ENCODE measurements around the gene MRPL33. TPM values are rescaled to one million over a fixed set of nuclear protein-coding genes. Genes with fewer than 3 reads are reported as not detected.

MRPL33 gene
- total RNA-seq, 1 donor from 2014 or later: 56.4 TPM

DNA sequence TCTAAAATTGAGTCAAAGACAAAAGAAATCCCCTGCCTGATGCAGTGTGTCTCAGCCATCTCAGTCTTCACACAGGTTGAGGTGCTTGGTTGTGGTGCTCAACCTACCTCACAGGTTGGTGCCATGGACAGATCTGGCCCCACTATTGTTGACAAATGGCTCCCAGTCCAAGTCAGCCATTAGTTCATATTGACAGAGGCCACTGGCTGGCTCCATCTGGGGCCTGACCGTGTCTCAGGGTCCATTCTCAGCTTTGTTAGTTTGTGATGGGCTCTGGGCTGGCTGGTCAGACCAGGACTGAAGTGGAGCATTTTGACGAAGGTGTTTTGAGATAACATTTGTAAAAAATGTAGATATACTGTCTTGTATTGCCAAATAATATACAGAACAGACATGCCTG, 36.9 kb downstream of the MRPL33 start:
- DNase-seq (ENCODE audit: low read depth in 2 of 2): no peak

- no peak for DNase-seq (ENCODE audit: low read depth in 2 of 2)
Observed at GRCh38 chr2:27808984-27809383, 37.5 kb downstream of the MRPL33 start.

DNA sequence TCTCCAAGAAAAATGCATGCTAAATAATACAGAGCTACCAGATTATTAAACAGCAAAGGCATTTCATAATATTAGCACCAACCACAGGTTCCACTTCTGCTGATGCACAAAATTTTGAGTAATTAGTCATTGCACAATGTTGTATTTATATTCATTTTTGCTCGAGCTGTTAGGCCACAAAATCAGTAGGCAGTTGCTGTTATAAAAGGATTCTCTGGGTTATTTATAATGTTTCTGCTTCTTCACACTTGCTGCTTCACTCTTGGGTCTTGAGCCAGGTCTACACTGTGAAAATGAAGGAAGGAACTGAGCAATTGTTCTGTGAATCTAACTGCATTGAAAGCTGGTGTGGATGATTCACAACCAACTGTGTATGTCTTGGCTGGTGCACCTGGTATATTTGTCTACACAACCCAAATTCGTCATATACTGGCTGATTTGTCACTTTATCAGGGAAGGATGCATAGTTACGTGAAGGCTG, 38.3 kb downstream of the MRPL33 start:
- peak; percentile 18 to 91 for DNase-seq (ENCODE audit: low read depth in 2 of 2)

GRCh38 chr2:27810455-27810854, 38.9 kb downstream of the MRPL33 start:
- no peak for DNase-seq (ENCODE audit: low read depth in 2 of 2)

DNA sequence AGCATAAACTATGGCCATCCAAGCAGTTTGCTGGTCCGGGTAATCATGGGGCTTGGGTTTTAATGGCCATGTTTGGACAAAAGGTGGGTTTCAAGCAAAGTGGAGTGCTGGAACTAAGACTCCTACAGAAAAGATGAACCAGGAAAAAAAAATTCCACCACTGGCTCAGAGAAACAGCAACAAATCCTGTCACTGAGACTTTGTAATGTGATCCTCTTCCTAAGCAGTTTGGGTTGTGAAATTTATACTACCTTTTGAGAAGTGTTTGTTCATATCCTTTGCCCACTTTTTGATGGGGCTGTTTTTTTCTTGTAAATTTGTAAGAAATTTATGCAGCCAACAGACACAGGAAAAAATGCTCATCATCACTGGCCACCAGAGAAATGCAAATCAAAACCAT, 40.2 kb downstream of the MRPL33 start:
- DNase-seq (ENCODE audit: low read depth in 2 of 2): no peak

- DNase-seq (ENCODE audit: low read depth in 2 of 2): no peak
Observed at GRCh38 chr2:27814758-27815157, 43.2 kb downstream of the MRPL33 start.

DNA sequence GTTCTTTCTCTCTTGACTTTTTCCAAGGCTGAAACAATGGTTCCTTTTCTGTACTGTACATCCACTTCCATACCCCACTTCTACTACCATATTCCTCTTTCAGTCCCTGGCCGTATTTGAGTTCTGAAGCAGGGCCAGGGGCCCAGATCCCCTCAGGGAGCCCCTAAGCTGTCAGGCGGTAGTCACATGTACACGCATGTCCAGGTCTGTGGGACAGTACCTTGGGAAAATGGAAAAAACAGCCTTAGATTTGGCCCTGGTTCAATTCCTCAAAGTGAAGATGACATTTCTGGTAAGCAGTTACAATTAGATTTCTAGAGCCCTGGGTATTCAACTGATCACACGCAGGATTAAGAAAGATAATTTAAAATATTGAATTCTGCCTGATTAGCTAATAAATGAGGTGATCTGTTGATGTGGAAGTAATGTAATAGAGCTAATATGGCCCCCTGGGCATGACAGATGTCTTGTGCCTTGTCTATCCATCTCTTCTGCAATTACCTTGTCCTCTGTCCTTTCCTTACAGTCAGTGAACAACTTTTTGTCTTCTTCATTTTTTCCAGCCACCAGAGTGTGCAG, 44.4 kb downstream of the MRPL33 start:
- DNase-seq (ENCODE audit: low read depth in 2 of 2): no peak

- no peak for DNase-seq (ENCODE audit: low read depth in 2 of 2)
Observed at GRCh38 chr2:27822049-27822448, 50.5 kb downstream of the MRPL33 start.

DNA sequence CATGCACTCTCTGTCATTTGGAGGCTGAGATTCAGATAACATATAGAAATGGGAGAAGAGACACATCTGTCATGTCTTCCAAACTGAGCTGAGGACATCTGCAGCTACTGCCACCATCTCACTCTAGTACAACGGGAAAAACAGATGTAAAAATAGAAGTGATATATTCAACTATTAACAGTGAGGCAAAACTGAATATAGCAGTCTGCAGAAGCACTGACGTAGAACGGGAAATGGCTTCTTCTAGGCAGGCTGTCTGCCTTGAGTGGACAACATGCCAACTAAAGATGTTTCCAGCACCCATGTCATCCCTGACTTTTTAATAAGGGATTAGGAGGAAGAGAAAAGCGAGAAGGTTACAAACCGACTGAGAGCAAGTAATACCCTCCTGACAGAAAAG, 51.6 kb downstream of the MRPL33 start:
- DNase-seq (ENCODE audit: low read depth in 2 of 2): no peak

DNA sequence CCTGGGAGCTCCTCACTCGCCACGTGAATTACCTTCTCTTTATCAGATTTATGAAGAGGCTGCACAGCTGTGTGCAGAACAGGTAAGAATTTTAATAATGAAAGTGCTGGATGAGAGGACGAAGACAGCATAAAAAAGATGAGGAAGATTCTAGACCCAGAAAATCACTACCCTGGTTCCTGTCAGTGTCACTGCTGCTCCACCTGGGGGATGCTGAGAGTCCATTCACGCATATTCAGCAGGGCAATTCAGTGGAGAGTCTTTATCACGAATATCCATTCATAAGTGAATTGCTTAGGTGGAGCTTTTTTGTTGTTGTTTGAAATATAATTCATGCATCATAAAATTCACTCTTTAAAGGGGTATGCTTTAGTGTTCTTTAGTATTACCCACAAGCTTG, 52.0 kb downstream of the MRPL33 start:
- DNase-seq (ENCODE audit: low read depth in 2 of 2): no peak

GRCh38 chr2:27824401-27824800, 52.9 kb downstream of the MRPL33 start:
- DNase-seq (ENCODE audit: low read depth in 2 of 2): no peak

GRCh38 chr2:27828305-27828704, 56.8 kb downstream of the MRPL33 start:
- no peak for DNase-seq (ENCODE audit: low read depth in 2 of 2)

Other genes starting within 250 kb of the MRPL33 start
- 10.0 and 11.9 TPM in 2 replicates for gene ZNF512, start 188.7 kb upstream of the MRPL33 start, total RNA-seq
- gene CCDC121, start 142.7 kb upstream of the MRPL33 start, total RNA-seq: 1.0 and 1.3 TPM in 2 replicates
- 32.1 TPM in 2 replicates for gene GPN1, start 142.7 kb upstream of the MRPL33 start, total RNA-seq
- 10.0 and 13.7 TPM in 2 replicates for gene SUPT7L, start 108.1 kb upstream of the MRPL33 start, total RNA-seq
- 17.4 and 17.8 TPM in 2 replicates for gene SLC4A1AP, start 107.8 kb upstream of the MRPL33 start, total RNA-seq
- gene RBKS, start 118.7 kb downstream of the MRPL33 start, total RNA-seq: 0.90 and 1.0 TPM in 2 replicates
- 13.0 and 16.6 TPM in 2 replicates for gene BABAM2, start 119.0 kb downstream of the MRPL33 start, total RNA-seq

Data from dermis microvascular lymphatic vessel endothelial cell (primary cell).